Adrenal gland (tissue), 5 donors: ENCODE results near the gene DIP2C.

Experiments
- CTCF ChIP-seq, 6 experiments: fragments of 450-650 bp in 4 of 6; fragments of 200-600 bp in 2 of 6; sonication (generic) in 1 of 6; IDR thresholded peaks; 1 replicate in 5 of 6; 2 replicates in 1 of 6; pipeline versions ENCODE4 v1.5.1 to v1.8.0; 2016 to 2021; ENCODE audit warnings: antibody characterized with exemption in 6 of 6, mild to moderate bottlenecking in 2 of 6, moderate library complexity in 1 of 6
- POLR2A ChIP-seq, 2 donors: fragments of 450-650 bp; IDR thresholded peaks; one replicate each; pipeline ENCODE4 v1.6.1; 2017; ENCODE audit warnings: antibody characterized with exemption in 2 of 2, mild to moderate bottlenecking in 2 of 2, moderate library complexity in 1 of 2
- donor health status: DM: no; HTN: no; CAD: no.

DNA sequence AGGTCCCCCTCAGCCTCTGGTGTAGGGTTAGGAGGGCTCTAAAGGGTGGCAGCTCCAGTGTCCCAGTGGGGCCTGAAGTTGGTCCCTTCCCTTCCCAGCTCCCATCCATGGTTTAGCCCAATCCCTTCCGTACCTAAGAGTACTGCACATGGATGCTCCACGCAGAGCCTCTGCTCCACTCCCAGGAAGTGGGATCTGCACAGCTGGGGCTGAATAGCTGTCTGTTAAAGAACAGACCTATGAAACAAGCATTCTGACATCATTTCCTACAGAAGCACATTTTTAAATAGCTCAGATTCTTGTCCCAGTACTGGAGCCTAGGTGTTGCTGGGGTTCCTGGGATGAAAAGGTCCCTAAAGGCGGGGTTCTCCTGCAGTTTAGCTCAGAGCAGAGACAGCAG is 418.3 kb downstream of the DIP2C start:
- TF ChIP-seq CTCF (IDR thresholded peaks at IDR 0.05): no peak
- no peak for TF ChIP-seq POLR2A (IDR thresholded peaks at IDR 0.05)
